ENCODE data around the gene SORCS2. TPM values are rescaled to one million over a fixed set of nuclear protein-coding genes. Genes with fewer than 3 reads are reported as not detected.

The SORCS2 gene
- total RNA-seq, 4 donors from 2014 or later = 2.0 to 7.4 (median 3.6) TPM

GRCh38 chr4:7224878-7225533, 32.7 kb downstream of the SORCS2 start:
- WGBS, 2 donors (ENCODE audit: low coverage in 1 of 2) = 86 to 100% methylated on average over 2 to 4 of the region's 11 CpGs
- H3K9me3 ChIP-seq = no peaks in the 10 kb centered on the region
- TF ChIP-seq POLR2AphosphoS5 (IDR thresholded peaks at IDR 0.05) (no peak), POLR2A (IDR thresholded peaks at IDR 0.05) (no peak), EP300 (IDR thresholded peaks at IDR 0.05) (no peak), CTCF (IDR thresholded peaks at IDR 0.05) (no peak)
- no peaks in the 10 kb centered on the region for H3K36me3 ChIP-seq
- H3K27ac ChIP-seq = no peak overlapping the region
- peaks cover 0 to 20% (median 4%) of the 10 kb centered on the region in 3 donors for H3K4me1 ChIP-seq
- ATAC-seq = no peak
- H3K27me3 ChIP-seq = no peaks in the 10 kb centered on the region
- no peak overlapping the region for H3K4me3 ChIP-seq

- H3K27me3 ChIP-seq = no peaks in the 10 kb centered on the region
- peaks cover 0 to 7% (median 0%) of the 10 kb centered on the region in 3 donors for H3K4me1 ChIP-seq
- H3K9me3 ChIP-seq = no peaks in the 10 kb centered on the region
- no peaks in the 10 kb centered on the region for H3K36me3 ChIP-seq
- TF ChIP-seq EP300 (IDR thresholded peaks at IDR 0.05) = no peak
- TF ChIP-seq POLR2A (IDR thresholded peaks at IDR 0.05) = no peak
- TF ChIP-seq CTCF (IDR thresholded peaks at IDR 0.05) = no peak
- no peak for TF ChIP-seq POLR2AphosphoS5 (IDR thresholded peaks at IDR 0.05)
- H3K27ac ChIP-seq = no peak overlapping the region
- WGBS, 2 donors (ENCODE audit: low coverage in 1 of 2) = 75% methylated on average over 4 of the region's 22 CpGs; no CpG with 5 or more reads in 1 of the 2 donors
- no peak for ATAC-seq
- H3K4me3 ChIP-seq = no peak overlapping the region
These were observed 34.1 kb downstream of the SORCS2 start for GRCh38 chr4:7226439-7226838.

GRCh38 chr4:7227008-7227407, 34.7 kb downstream of the SORCS2 start:
- peak; percentile 55 for ATAC-seq
- H3K27me3 ChIP-seq = no peaks in the 10 kb centered on the region
- peaks cover 0 to 7% (median 0%) of the 10 kb centered on the region in 3 donors for H3K4me1 ChIP-seq
- no peak overlapping the region for H3K27ac ChIP-seq
- H3K9me3 ChIP-seq = no peaks in the 10 kb centered on the region
- 25% methylated on average over 4 of the region's 10 CpGs; no CpG with 5 or more reads in 1 of the 2 donors for WGBS, 2 donors (ENCODE audit: low coverage in 1 of 2)
- TF ChIP-seq CTCF (IDR thresholded peaks at IDR 0.05) (no peak), POLR2AphosphoS5 (IDR thresholded peaks at IDR 0.05) (no peak), POLR2A (IDR thresholded peaks at IDR 0.05) (no peak), EP300 (IDR thresholded peaks at IDR 0.05) (no peak)
- H3K36me3 ChIP-seq = no peaks in the 10 kb centered on the region
- H3K4me3 ChIP-seq = no peak overlapping the region

- H3K36me3 ChIP-seq = no peaks in the 10 kb centered on the region
- no peak for ATAC-seq
- 80% methylated on average over 1 of the region's 11 CpGs; no CpG with 5 or more reads in 1 of the 2 donors for WGBS, 2 donors (ENCODE audit: low coverage in 1 of 2)
- TF ChIP-seq CTCF (IDR thresholded peaks at IDR 0.05) (no peak), POLR2AphosphoS5 (IDR thresholded peaks at IDR 0.05) (no peak), EP300 (IDR thresholded peaks at IDR 0.05) (no peak)
- no peak overlapping the region for H3K4me3 ChIP-seq
- no peaks in the 10 kb centered on the region for H3K9me3 ChIP-seq
- peaks cover 0 to 7% (median 0%) of the 10 kb centered on the region in 3 donors for H3K4me1 ChIP-seq
- no peak overlapping the region for H3K27ac ChIP-seq
- H3K27me3 ChIP-seq = no peaks in the 10 kb centered on the region
These were observed 36.4 kb downstream of the SORCS2 start for GRCh38 chr4:7228734-7229133.

- TF ChIP-seq POLR2AphosphoS5 (IDR thresholded peaks at IDR 0.05) = no peak
- ATAC-seq = no peak
- H3K4me3 ChIP-seq = no peak overlapping the region
- no peaks in the 10 kb centered on the region for H3K9me3 ChIP-seq
- WGBS, 2 donors (ENCODE audit: low coverage in 1 of 2) = 93% methylated on average over 17 of the region's 18 CpGs; no CpG with 5 or more reads in 1 of the 2 donors
- peaks cover 0 to 24% (median 6%) of the 10 kb centered on the region in 3 donors for H3K4me1 ChIP-seq
- no peaks in the 10 kb centered on the region for H3K27me3 ChIP-seq
- H3K27ac ChIP-seq = no peak overlapping the region
- H3K36me3 ChIP-seq = no peaks in the 10 kb centered on the region
These were observed 39.8 kb downstream of the SORCS2 start for GRCh38 chr4:7232061-7232650.
